B cell (primary cell): ENCODE data around the gene POU1F1.

Experiments
- CTCF ChIP-seq: fragments of 200-600 bp; IDR thresholded peaks from one replicate; pipeline ENCODE4 v1.8.0; 2022; ENCODE audit warnings: antibody characterized with exemption, mild to moderate bottlenecking
- EZH2 ChIP-seq: IDR thresholded peaks from 2 replicates; pipeline ENCODE4 v1.6.1; 2012; ENCODE audit warnings: borderline replicate concordance, low read depth, mild to moderate bottlenecking, moderate library complexity, low read length; ENCODE audit not compliant: insufficient read depth, poor library complexity, severe bottlenecking

GRCh38 chr3:87267953-87268645, 8.3 kb downstream of the POU1F1 start:
- TF ChIP-seq CTCF (no peak), EZH2 (no peak)
